Rectal smooth muscle tissue (tissue), 1 donor: Measurements from ENCODE around the gene ELK3.

Experiments
- H3K27ac ChIP-seq: one replicate; pipeline ENCODE4 v1.7.0; 2013; ENCODE audit warnings: low read depth, low read length, inconsistent platforms
- H3K27me3 ChIP-seq: one replicate; pipeline ENCODE4 v1.7.0; 2013; ENCODE audit warnings: low read length; ENCODE audit not compliant: control insufficient read depth, insufficient read depth
- H3K36me3 ChIP-seq: one replicate; pipeline ENCODE4 v1.7.0; 2013; ENCODE audit warnings: low read length; ENCODE audit not compliant: control insufficient read depth, insufficient read depth
- H3K4me1 ChIP-seq: one replicate; pipeline ENCODE4 v1.7.0; 2013; ENCODE audit warnings: low read length; ENCODE audit not compliant: control insufficient read depth, insufficient read depth
- H3K4me3 ChIP-seq: one replicate; pipeline ENCODE4 v1.7.0; 2013; ENCODE audit warnings: low read length
- H3K9ac ChIP-seq: one replicate; pipeline ENCODE4 v1.7.0; 2013; ENCODE audit warnings: low read length

ELK3 gene

DNA sequence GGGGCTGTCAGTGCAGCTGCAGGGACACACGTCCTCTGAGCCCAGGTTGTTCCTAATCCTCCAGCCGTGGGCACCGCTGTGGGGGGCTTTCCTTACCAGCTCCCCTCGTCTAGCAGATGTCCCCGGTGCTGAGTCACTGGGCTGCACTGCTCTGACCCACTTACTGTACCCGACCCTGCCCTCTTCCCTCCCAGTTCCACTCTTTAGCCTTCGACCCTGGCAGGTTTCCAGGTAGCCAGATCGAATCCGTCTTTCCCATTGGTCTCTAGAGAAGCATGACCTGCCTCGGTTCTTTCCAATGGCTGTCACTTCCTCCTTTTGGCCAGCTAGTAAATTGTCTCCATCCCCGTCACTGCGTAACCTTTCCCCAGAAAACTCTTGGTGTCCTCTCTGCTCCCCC lies 48.4 kb downstream of the ELK3 start:
- Histone ChIP-seq H3K27me3 (no peaks in the 10 kb centered on the region), H3K4me1 (peaks cover 51% of the 10 kb centered on the region), H3K9ac (no peak overlapping the region), H3K27ac (peak overlapping the region; percentile 88), H3K36me3 (peaks cover 10% of the 10 kb centered on the region), H3K4me3 (peak overlapping the region; percentile 9)

DNA sequence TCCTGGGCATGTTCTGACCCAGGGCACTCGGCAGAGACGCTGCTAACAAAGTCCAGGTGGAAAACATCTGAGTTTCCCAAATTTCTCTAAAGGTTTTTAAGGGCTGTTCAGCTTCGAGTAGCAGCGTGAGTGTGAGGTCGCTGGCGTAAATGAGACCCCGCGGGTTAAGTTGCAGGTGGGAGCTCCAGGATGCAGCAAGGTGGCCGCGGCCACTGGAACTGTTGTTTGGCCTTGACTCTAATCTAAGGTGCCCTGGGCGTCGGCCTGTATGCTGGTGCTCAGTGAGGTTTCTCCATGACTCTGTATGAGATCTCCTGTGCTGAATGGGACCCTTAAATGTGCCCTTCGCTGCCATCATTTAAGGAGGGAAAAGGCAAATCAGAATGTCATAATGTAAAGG lies 50.7 kb downstream of the ELK3 start:
- Histone ChIP-seq H3K4me3 (no peak overlapping the region), H3K27ac (no peak overlapping the region), H3K27me3 (no peaks in the 10 kb centered on the region), H3K9ac (no peak overlapping the region), H3K4me1 (peaks cover 41% of the 10 kb centered on the region), H3K36me3 (peaks cover 13% of the 10 kb centered on the region)

DNA sequence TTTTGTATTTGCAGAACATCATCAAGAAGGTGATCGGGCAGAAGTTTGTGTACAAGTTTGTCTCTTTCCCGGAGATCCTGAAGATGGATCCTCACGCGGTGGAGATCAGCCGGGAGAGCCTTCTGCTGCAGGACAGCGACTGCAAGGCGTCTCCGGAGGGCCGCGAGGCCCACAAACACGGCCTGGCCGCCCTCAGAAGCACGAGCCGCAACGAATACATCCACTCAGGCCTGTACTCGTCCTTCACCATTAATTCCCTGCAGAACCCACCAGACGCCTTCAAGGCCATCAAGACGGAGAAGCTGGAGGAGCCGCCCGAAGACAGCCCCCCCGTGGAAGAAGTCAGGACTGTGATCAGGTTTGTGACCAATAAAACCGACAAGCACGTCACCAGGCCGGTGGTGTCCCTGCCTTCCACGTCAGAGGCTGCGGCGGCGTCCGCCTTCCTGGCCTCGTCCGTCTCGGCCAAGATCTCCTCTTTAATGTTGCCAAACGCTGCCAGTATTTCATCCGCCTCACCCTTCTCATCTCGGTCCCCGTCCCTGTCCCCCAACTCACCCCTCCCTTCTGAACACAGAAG lies 52.8 kb downstream of the ELK3 start:
- Histone ChIP-seq H3K27ac (no peak overlapping the region), H3K4me3 (no peak overlapping the region), H3K36me3 (peaks cover 13% of the 10 kb centered on the region), H3K27me3 (no peaks in the 10 kb centered on the region), H3K9ac (no peak overlapping the region), H3K4me1 (peaks cover 22% of the 10 kb centered on the region)

DNA sequence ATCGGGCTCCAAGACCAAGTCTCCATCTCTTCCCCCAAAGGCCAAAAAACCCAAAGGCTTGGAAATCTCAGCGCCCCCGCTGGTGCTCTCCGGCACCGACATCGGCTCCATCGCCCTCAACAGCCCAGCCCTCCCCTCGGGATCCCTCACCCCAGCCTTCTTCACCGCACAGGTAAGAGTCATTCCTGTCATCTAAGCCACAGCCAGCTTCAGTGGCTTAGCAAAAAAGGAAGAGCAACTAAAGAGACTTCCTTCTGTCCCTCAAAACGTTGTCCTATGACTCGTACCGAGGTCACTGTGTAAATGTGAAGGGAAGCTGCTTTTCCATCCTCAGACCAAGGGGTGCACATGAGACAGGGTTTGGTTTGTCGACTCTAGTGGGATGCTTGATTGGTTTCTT lies 53.4 kb downstream of the ELK3 start:
- Histone ChIP-seq H3K4me3 (no peak overlapping the region), H3K9ac (no peak overlapping the region), H3K27ac (no peak overlapping the region), H3K27me3 (no peaks in the 10 kb centered on the region), H3K4me1 (peaks cover 16% of the 10 kb centered on the region), H3K36me3 (peaks cover 13% of the 10 kb centered on the region)

DNA sequence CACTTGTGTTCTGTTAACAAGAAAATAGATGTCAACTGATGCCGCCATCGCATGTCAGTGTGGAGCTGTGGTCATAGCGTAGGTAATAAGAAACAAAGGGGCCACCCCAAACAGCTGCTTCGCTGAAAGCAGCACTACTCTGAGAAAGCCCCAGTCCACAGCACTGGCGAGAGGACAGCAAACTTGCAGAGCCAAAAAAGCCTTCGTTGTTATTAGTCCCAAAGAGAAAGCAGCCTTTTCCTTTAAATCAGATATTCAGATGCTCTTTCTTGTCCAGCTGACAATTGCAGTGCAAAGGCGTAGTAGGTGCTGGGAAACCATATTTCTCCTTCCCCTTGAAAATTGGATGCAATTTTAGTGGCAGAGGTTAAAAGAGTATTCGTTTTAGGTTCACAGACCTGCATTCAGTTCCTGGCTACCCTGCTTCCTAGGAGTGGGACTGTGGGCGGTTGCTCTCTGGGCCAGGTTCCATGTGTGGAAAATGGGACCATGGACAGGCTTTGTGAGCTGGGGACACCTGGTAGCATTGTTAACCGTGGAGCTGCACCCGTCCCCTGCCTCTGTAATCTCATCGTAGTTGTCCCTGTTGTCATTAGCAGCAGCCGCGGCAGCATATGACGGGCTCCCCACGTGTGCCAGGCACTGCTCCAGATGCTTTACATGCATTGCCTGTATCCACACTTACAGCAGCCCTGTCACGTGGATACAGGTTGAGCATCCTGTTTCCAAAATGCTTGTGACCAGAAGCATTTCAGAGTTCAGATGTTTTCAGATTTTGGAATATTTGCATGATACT lies 54.2 kb downstream of the ELK3 start:
- Histone ChIP-seq H3K36me3 (peaks cover 10% of the 10 kb centered on the region), H3K4me1 (peaks cover 11% of the 10 kb centered on the region), H3K27ac (peak overlapping the region; percentile 74)

DNA sequence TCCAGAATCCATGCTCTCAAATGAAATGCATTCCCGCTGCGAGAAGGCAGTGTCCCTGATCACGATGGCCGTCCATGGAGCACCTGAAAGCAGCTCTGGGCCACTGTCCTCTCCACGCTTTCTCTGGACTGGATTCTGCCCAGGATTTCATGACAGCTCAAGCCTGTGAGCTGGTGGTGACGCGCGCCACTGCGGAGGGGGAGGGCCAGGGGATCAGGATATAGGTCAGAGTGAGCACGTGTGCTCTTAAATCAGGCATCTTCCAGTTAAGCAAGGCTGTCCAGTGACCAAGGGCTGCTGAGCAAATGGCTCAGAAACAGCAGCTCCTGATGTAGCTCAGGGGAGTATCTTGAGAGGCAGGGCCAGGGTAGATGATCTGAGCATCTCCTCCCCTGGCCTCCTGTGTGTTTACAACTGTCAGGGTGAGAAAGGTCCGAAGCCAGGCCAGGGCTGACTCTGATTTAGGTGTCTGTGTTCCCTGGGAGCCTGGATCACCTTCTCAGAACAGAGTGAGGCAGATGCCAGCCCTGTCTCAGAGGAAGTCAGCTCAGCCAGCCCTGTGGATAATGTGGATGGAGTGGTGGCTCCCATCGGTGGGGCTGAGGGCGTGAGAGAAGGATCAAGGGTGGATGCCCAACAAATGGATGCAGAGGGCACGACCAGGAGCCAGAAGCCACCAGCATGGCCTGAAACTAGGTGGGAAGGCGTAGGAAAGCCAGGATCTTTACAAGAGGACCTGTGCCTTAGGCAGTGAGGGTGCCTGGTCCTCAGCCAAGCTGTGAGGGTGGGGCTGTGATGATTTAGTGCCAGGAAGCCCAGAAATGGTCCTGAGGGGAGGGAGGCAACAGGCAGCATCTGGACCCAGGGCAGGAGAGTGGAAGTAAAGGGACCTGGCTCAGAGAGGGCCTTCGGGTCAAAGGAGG lies 55.3 kb downstream of the ELK3 start:
- peaks cover 10% of the 10 kb centered on the region for H3K36me3 ChIP-seq
- H3K4me1 ChIP-seq: peaks cover 11% of the 10 kb centered on the region
- no peak overlapping the region for H3K4me3 ChIP-seq
- peak overlapping the region; percentile 74 for H3K27ac ChIP-seq
- H3K27me3 ChIP-seq: no peaks in the 10 kb centered on the region
- no peak overlapping the region for H3K9ac ChIP-seq

More for the DNA sequence above, 54.2 kb downstream of the ELK3 start:
- H3K9ac ChIP-seq: no peak overlapping the region
- H3K27me3 ChIP-seq: no peaks in the 10 kb centered on the region
- no peak overlapping the region for H3K4me3 ChIP-seq

DNA sequence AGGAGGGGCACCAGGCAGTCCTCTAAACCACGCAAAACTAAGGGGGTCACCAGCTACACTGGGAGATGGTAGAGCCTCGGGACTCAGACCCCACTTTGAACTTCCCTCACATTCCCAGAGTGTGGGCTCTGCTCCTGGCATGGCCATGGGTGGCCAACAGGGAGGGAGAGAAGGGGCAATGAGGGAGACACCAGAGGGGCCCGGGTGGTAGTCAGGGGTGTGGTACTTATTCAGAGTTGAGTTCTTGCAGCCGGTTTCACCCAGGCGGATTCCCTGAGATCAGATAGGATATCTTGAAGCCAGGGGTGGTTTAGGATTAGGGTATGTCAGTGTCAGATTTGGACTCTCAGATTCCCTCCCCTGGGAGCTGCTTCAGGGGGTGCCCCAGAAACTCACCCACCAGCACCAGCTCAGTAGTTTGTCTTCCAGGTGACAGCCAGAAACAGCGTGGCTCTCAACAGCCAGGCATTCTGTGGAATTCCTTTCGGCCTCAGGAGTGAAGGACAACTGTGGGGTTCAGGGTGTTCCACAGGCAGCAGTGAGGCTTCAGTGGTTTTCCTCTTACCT lies 56.0 kb downstream of the ELK3 start:
- no peak overlapping the region for H3K9ac ChIP-seq
- no peaks in the 10 kb centered on the region for H3K27me3 ChIP-seq
- H3K4me3 ChIP-seq: no peak overlapping the region
- peak overlapping the region; percentile 74 for H3K27ac ChIP-seq
- peaks cover 10% of the 10 kb centered on the region for H3K36me3 ChIP-seq
- peaks cover 11% of the 10 kb centered on the region for H3K4me1 ChIP-seq

DNA sequence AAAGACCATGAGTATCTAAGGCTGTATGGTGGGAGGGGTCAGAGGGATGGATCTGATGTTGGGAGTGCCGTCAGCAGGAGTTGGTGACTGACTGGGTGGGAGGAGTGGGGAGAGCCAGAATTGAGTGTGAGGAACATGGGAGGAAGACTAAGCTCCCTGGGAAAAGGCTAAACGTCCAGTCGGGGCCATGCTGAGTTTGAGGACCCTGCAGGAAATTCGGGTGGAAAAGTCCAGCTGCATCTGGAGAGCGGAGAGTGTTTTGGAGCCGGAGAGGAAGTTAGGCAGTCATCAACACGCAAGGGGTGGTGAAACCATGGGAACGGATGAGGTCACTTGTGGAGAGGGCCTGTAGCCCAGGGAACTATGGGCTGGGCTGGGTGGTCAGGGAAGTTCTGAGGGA lies 60.9 kb downstream of the ELK3 start:
- no peaks in the 10 kb centered on the region for H3K36me3 ChIP-seq
- no peak overlapping the region for H3K9ac ChIP-seq
- peaks cover 19% of the 10 kb centered on the region for H3K4me1 ChIP-seq
- no peak overlapping the region for H3K4me3 ChIP-seq
- H3K27me3 ChIP-seq: no peaks in the 10 kb centered on the region
- no peak overlapping the region for H3K27ac ChIP-seq

DNA sequence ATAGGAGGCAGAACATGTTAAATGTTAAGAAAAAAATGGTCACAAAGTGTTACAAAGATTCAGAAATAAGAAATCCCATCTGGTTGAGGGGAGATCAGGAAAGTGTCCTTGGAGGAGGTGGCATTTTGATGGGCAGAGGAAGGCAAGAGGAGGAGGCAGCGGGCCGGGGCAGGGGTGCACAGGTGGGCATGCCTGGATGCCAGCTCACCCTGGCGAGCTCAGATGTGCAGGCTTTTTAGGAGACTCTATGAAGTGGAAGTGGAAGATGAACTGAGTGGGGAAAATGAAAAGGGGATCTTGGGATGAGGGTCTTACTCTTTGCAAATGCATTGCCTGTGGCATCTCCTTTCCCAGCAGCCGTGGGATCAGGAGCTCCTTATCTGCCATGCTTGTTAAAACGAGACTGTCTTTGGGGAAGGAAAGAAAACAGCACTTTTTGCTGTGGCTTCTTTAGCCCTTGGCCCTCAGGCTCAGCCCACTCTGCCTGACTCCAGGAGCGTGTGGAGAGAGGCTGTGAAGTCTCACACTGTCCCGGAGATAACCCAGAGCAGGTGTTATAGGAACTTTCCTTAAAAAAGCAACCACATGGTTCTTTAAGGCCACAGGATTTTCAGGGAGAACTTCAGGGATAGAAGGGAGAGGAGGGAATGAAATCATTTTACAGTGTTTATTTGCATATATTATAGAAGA lies 62.6 kb downstream of the ELK3 start:
- H3K36me3 ChIP-seq: peaks cover 3% of the 10 kb centered on the region
- H3K4me1 ChIP-seq: peaks cover 19% of the 10 kb centered on the region
- no peaks in the 10 kb centered on the region for H3K27me3 ChIP-seq
- no peak overlapping the region for H3K27ac ChIP-seq
- no peak overlapping the region for H3K9ac ChIP-seq
- no peak overlapping the region for H3K4me3 ChIP-seq

DNA sequence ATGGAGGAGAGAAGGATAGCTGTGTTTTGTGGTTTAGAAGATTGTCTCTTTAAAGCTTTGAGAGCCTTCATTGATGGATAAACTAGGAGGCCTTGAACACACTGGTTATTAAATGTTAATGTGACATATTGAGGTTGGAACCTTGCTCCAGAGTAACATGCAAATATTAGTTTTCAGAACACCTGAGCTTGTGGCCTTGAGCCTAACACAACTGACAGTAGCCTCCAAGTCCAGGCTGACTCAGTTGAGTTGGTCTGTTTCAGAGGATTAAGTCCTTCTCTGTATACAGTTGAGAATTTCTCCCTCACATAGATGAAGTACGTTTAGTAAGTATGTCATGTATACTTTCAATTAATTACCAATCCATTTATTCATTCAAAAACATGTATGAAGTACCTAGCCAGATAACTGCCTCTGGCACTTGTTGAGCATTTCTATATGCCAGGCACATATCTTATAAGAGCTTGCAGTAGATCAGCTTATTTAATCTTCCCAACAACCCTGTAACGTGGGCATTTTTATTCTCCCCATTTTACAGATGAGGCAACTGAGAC lies 63.5 kb downstream of the ELK3 start:
- H3K4me1 ChIP-seq: peaks cover 19% of the 10 kb centered on the region
- H3K36me3 ChIP-seq: peaks cover 3% of the 10 kb centered on the region
- H3K4me3 ChIP-seq: no peak overlapping the region
- H3K9ac ChIP-seq: no peak overlapping the region
- peak overlapping the region; percentile 40 for H3K27ac ChIP-seq
- H3K27me3 ChIP-seq: no peaks in the 10 kb centered on the region

DNA sequence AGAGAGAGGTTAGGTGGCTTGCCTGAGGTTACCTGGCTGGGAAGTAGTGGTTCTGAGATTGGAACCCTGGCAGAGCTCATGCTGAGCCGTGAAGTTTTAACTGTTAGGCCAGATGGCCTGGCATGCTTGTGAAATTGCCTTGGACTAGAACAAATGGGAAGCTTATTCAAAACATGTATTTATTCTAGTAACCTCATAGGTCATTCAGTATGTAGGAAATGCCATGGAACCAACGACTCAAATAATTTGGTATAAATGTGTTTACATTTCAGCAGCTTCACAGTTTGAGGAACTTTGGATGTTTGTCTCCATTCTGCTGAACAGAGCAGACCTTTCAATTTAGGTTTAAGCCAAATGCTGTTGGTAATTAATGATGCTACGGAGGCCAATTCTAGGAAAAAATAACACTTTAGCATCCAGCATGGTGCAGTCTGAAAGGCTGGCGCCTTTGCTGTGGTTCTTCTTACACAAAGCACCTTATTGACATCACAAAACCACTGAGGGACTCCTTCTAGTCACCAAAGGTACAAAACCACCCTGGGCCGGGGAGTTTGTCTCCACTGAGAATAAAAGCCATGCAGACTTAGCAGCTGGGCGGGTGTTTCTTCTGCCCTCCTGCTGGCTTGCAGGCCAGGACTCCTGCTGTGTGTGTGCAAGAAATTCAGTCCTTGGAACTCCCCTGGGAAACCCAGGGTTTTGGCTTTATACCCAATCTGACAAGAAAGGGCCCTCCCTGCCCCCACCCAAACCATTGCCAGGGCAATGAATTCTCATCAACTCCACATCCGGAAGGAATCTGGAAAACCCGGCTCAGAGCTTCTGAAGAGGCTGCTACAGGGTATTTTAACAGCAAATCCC lies 64.2 kb downstream of the ELK3 start:
- H3K4me3 ChIP-seq: no peak overlapping the region
- peaks cover 3% of the 10 kb centered on the region for H3K36me3 ChIP-seq
- H3K27ac ChIP-seq: peak overlapping the region; percentile 55
- H3K27me3 ChIP-seq: no peaks in the 10 kb centered on the region
- H3K9ac ChIP-seq: no peak overlapping the region
- H3K4me1 ChIP-seq: peaks cover 25% of the 10 kb centered on the region
